ENCODE measurements around the gene SNRPA. TPM values are rescaled to one million over a fixed set of nuclear protein-coding genes. Genes with fewer than 3 reads are reported as not detected.

Gene SNRPA
- total and polyA plus RNA-seq, 2 experiments from 2014 or later = 145 to 230 TPM

- H3K9me3 ChIP-seq (ENCODE audit: low read depth) = no peaks in the 10 kb centered on the region
- H3K27me3 ChIP-seq = no peaks in the 10 kb centered on the region
- TF ChIP-seq CTCF (IDR thresholded peaks at IDR 0.05; ENCODE audit: low read depth, low read length) = no peak
- peaks cover 40% of the 10 kb centered on the region for H3K36me3 ChIP-seq
- no peak overlapping the region for H3K27ac ChIP-seq
- no peaks in the 10 kb centered on the region for H3K4me1 ChIP-seq (ENCODE audit: low read depth)
- no peak for DNase-seq (ENCODE audit: low read depth in 1 of 2, low spot score in 1 of 2)
- H3K4me3 ChIP-seq = no peak overlapping the region
Measured at GRCh38 chr19:40733149-40733548, 17.9 kb upstream of the SNRPA start.

- Histone ChIP-seq H3K4me3 (no peak overlapping the region), H3K27ac (no peak overlapping the region), H3K27me3 (no peaks in the 10 kb centered on the region), H3K36me3 (peaks cover 38% of the 10 kb centered on the region), H3K9me3 (ENCODE audit: low read depth) (no peaks in the 10 kb centered on the region), H3K4me1 (ENCODE audit: low read depth) (no peaks in the 10 kb centered on the region)
- TF ChIP-seq CTCF (IDR thresholded peaks at IDR 0.05; ENCODE audit: low read depth, low read length) = no peak
- DNase-seq (ENCODE audit: low read depth in 1 of 2, low spot score in 1 of 2) = no peak
Measured at GRCh38 chr19:40735013-40735771, 15.8 kb upstream of the SNRPA start.

GRCh38 chr19:40736661-40737060 lies 14.3 kb upstream of the SNRPA start:
- no peaks in the 10 kb centered on the region for H3K4me1 ChIP-seq (ENCODE audit: low read depth)
- H3K27me3 ChIP-seq = no peaks in the 10 kb centered on the region
- H3K36me3 ChIP-seq = peaks cover 29% of the 10 kb centered on the region
- no peak for TF ChIP-seq CTCF (IDR thresholded peaks at IDR 0.05; ENCODE audit: low read depth, low read length)
- no peaks in the 10 kb centered on the region for H3K9me3 ChIP-seq (ENCODE audit: low read depth)
- H3K27ac ChIP-seq = no peak overlapping the region
- no peak for DNase-seq (ENCODE audit: low read depth in 1 of 2, low spot score in 1 of 2)
- no peak overlapping the region for H3K4me3 ChIP-seq

- Histone ChIP-seq H3K36me3 (peaks cover 29% of the 10 kb centered on the region), H3K27me3 (no peaks in the 10 kb centered on the region), H3K4me1 (ENCODE audit: low read depth) (no peaks in the 10 kb centered on the region), H3K9me3 (ENCODE audit: low read depth) (no peaks in the 10 kb centered on the region), H3K27ac (no peak overlapping the region), H3K4me3 (no peak overlapping the region)
- no peak for DNase-seq (ENCODE audit: low read depth in 1 of 2, low spot score in 1 of 2)
- TF ChIP-seq CTCF (IDR thresholded peaks at IDR 0.05; ENCODE audit: low read depth, low read length) = no peak
Measured at GRCh38 chr19:40737102-40737644, 13.8 kb upstream of the SNRPA start.

- Histone ChIP-seq H3K27ac (peak overlapping the region; percentile 28), H3K36me3 (peaks cover 16% of the 10 kb centered on the region), H3K4me1 (ENCODE audit: low read depth) (no peaks in the 10 kb centered on the region), H3K9me3 (ENCODE audit: low read depth) (no peaks in the 10 kb centered on the region), H3K27me3 (no peaks in the 10 kb centered on the region), H3K4me3 (no peak overlapping the region)
- DNase-seq (ENCODE audit: low read depth in 1 of 2, low spot score in 1 of 2) = no peak
- TF ChIP-seq CTCF (IDR thresholded peaks at IDR 0.05; ENCODE audit: low read depth, low read length) = no peak
Measured at GRCh38 chr19:40739030-40739839, 11.8 kb upstream of the SNRPA start.
